PC-3 (cell line): ENCODE results near the gene TXN2. TPM values are rescaled to one million over a fixed set of nuclear protein-coding genes. Genes with fewer than 3 reads are reported as not detected.

Experiments
- ATAC-seq: fragments of 200-7000 bp; cut with Tn5 transposase; 2 replicates; pipeline ENCODE4 v1.9.1; 2020; ENCODE audit warnings: mild to moderate bottlenecking, moderate library complexity
- BruUV-seq: library from RNA; stranded (reverse); fragments of 400-500 nt; replicated peaks from 2 replicates; lab custom pipeline; 2021; lab: Mats Ljungman, UMichigan
- CTCF ChIA-PET: fragments of 300-600 bp; sonication (Branson Sonifier 250); formaldehyde crosslinking; loops from one replicate; lab custom pipeline; 2022; ENCODE audit warnings: antibody characterized with exemption; lab: Charles Lee
- POLR2A ChIA-PET: fragments of 300-600 bp; sonication (Branson Sonifier 250); formaldehyde crosslinking; loops from one replicate; lab custom pipeline; 2022; ENCODE audit warnings: antibody characterized with exemption; ENCODE audit not compliant: unreplicated experiment; lab: Charles Lee
- DNase-seq: peaks from one replicate; pipeline ENCODE4 v3.0.0-alpha.2; 2015
- H2AFZ ChIP-seq: fragments of 300-600 bp; sonication (generic); 2 replicates; pipeline ENCODE4 v1.6.0; 2016; ENCODE audit warnings: antibody characterized with exemption, low read length
- H3F3A ChIP-seq: fragments of 300-600 bp; sonication (generic); one replicate; pipeline ENCODE4 v1.6.0; 2017; ENCODE audit warnings: antibody characterized with exemption, low read length, control low read depth, mild to moderate bottlenecking; ENCODE audit not compliant: unreplicated experiment
- H3K27ac ChIP-seq: fragments of 300-600 bp; sonication (generic); 2 replicates; pipeline ENCODE4 v1.5.1; 2016; ENCODE audit warnings: mild to moderate bottlenecking, low read length
- H3K27me3 ChIP-seq: fragments of 300-600 bp; sonication (generic); 2 replicates; pipeline ENCODE4 v1.6.1; 2016; ENCODE audit warnings: low read length, mixed read lengths
- H3K36me3 ChIP-seq: fragments of 300-600 bp; sonication (generic); 2 replicates; pipeline ENCODE4 v1.6.1; 2016; ENCODE audit warnings: low read depth, mixed run types, low read length, mixed read lengths
- H3K4me1 ChIP-seq: fragments of 300-600 bp; sonication (generic); 2 replicates; pipeline ENCODE4 v1.5.1; 2016; ENCODE audit warnings: low read length; ENCODE audit not compliant: insufficient read depth
- H3K4me2 ChIP-seq: fragments of 300-600 bp; sonication (generic); 2 replicates; pipeline ENCODE4 v1.6.0; 2016; ENCODE audit warnings: low read length
- H3K4me3 ChIP-seq: fragments of 300-600 bp; sonication (generic); 2 replicates; pipeline ENCODE4 v1.5.1; 2016; ENCODE audit warnings: mild to moderate bottlenecking, low read length, mixed read lengths
- H3K79me2 ChIP-seq: fragments of 300-600 bp; sonication (generic); 2 replicates; pipeline ENCODE4 v1.6.1; 2017; ENCODE audit warnings: low read length, mixed read lengths
- H3K9ac ChIP-seq: fragments of 300-600 bp; sonication (generic); 2 replicates; pipeline ENCODE4 v1.6.0; 2016; ENCODE audit warnings: mild to moderate bottlenecking, low read length
- H3K9me2 ChIP-seq: fragments of 300-600 bp; sonication (generic); replicated peaks from 2 replicates; pipeline ENCODE4 v1.6.1; 2016; ENCODE audit warnings: mixed run types, low read length, mixed read lengths
- H3K9me3 ChIP-seq: fragments of 300-600 bp; sonication (generic); 2 replicates; pipeline ENCODE4 v1.6.1; 2016; ENCODE audit warnings: low read length, mixed read lengths
- H4K20me1 ChIP-seq: fragments of 300-600 bp; sonication (generic); 2 replicates; pipeline ENCODE4 v1.6.1; 2016; ENCODE audit warnings: low read length, mixed read lengths
- CTCF ChIP-seq: fragments of 300-600 bp; sonication (generic); conservative IDR thresholded peaks from 2 replicates; pipeline ENCODE4 v1.5.1; 2017; ENCODE audit warnings: antibody characterized with exemption, low read depth, mild to moderate bottlenecking, low read length
- EZH2 ChIP-seq: fragments of 300-600 bp; sonication (generic); IDR thresholded peaks from one replicate; pipeline ENCODE4 v1.6.1; 2017; ENCODE audit warnings: antibody characterized with exemption, mild to moderate bottlenecking, low read length; ENCODE audit not compliant: unreplicated experiment
- EZH2phosphoT487 ChIP-seq: fragments of 300-600 bp; sonication (generic); IDR thresholded peaks from 2 replicates; pipeline ENCODE4 v1.6.1; 2018; ENCODE audit warnings: mild to moderate bottlenecking, antibody characterized with exemption, low read length, borderline replicate concordance
- intact Hi-C: fragments of 100-400 bp; cut with micrococcal nuclease; formaldehyde crosslinking; loops from 2 replicates; pipeline ENCODE4 v1.9.0; 2023
- total RNA-seq: library from RNA; depleted of rRNA; stranded (reverse); fragments of >200 nt; gene quantifications from 2 replicates; pipeline ENCODE4 v1.2.3, GENCODE V29; 2014

The TXN2 gene
- total RNA-seq, 1 experiment from 2014 or later = 49.6 TPM

- no peaks in the 10 kb centered on the region for H3K79me2 ChIP-seq
- CTCF ChIA-PET = no interaction called here
- no peaks in the 10 kb centered on the region for H3F3A ChIP-seq
- POLR2A ChIA-PET = no interaction called here
- ATAC-seq (no peak), DNase-seq (no peak)
- intact Hi-C loops = no loop called here
- no peaks in the 10 kb centered on the region for H4K20me1 ChIP-seq
- no peaks in the 10 kb centered on the region for H3K9me3 ChIP-seq
- peaks cover 49% of the 10 kb centered on the region for H3K4me1 ChIP-seq
- no peaks in the 10 kb centered on the region for H3K9me2 ChIP-seq
- BruUV-seq = no TSS peak
- H3K9ac ChIP-seq = no peak overlapping the region
- H3K27ac ChIP-seq = no peak overlapping the region
- no peak overlapping the region for H3K4me3 ChIP-seq
- H2AFZ ChIP-seq = no peak overlapping the region
- no peak for TF ChIP-seq CTCF
- no peak for TF ChIP-seq EZH2phosphoT487
- TF ChIP-seq EZH2 = no peak
- no peak overlapping the region for H3K4me2 ChIP-seq
- no peaks in the 10 kb centered on the region for H3K36me3 ChIP-seq
- H3K27me3 ChIP-seq = no peaks in the 10 kb centered on the region
Measured at GRCh38 chr22:36457688-36458450, 23.6 kb downstream of the TXN2 start.

DNA sequence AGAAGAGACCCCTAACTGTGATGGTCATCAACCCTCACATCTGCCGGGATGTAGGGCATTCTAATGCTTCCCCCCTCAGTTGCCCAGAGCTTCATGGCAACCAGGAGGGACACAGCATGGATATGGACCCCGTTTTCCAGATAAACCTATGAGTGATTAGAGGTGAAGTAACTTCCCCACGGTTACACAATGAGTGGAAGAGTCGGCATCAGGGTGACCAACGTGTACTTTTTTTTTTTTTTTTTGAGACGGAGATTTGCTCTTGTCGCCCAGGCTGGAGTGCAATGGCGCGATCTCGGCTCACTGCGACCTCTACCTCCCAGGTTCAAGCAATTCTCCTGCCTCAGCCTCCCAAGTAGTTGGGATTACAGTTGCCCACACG is 25.0 kb downstream of the TXN2 start:
- H3K4me1 ChIP-seq = peaks cover 51% of the 10 kb centered on the region
- BruUV-seq = no TSS peak
- H3K9me3 ChIP-seq = no peaks in the 10 kb centered on the region
- CTCF ChIA-PET = no interaction called here
- no peaks in the 10 kb centered on the region for H3F3A ChIP-seq
- H2AFZ ChIP-seq = no peak overlapping the region
- no peaks in the 10 kb centered on the region for H3K9me2 ChIP-seq
- H3K4me2 ChIP-seq = no peak overlapping the region
- no peaks in the 10 kb centered on the region for H4K20me1 ChIP-seq
- H3K27ac ChIP-seq = no peak overlapping the region
- no peak for TF ChIP-seq EZH2phosphoT487
- TF ChIP-seq EZH2 = no peak
- no peak for TF ChIP-seq CTCF
- H3K9ac ChIP-seq = no peak overlapping the region
- no peaks in the 10 kb centered on the region for H3K79me2 ChIP-seq
- no peaks in the 10 kb centered on the region for H3K36me3 ChIP-seq
- no peak for DNase-seq
- ATAC-seq = no peak
- POLR2A ChIA-PET = no interaction called here
- H3K27me3 ChIP-seq = no peaks in the 10 kb centered on the region
- H3K4me3 ChIP-seq = no peak overlapping the region
- intact Hi-C loops = no loop called here
